Activated naive CD8-positive, alpha-beta T cell (primary cell): ENCODE results near the gene VAV2.

Experiments
- H3K27ac Mint-ChIP-seq: one replicate; pipeline ENCODE4 v1.8.0; 2021; ENCODE audit warnings: mixed read lengths
- H3K27me3 Mint-ChIP-seq: one replicate; pipeline ENCODE4 v1.8.0; 2021; ENCODE audit warnings: mixed read lengths
- H3K36me3 Mint-ChIP-seq: one replicate; pipeline ENCODE4 v1.8.0; 2021; ENCODE audit warnings: mixed read lengths
- H3K4me1 Mint-ChIP-seq: one replicate; pipeline ENCODE4 v1.8.0; 2021; ENCODE audit warnings: low read depth, mixed read lengths
- H3K4me3 Mint-ChIP-seq: one replicate; pipeline ENCODE4 v1.8.0; 2021; ENCODE audit warnings: mild to moderate bottlenecking, mixed read lengths
- H3K9me3 Mint-ChIP-seq: one replicate; pipeline ENCODE4 v1.8.0; 2021; ENCODE audit warnings: low read depth, mixed read lengths

Gene VAV2

GRCh38 chr9:133892193-133892920 is 99.8 kb downstream of the VAV2 start:
- Mint-ChIP-seq H3K4me1 (no peaks in the 10 kb centered on the region), H3K4me3 (no peak overlapping the region), H3K9me3 (no peaks in the 10 kb centered on the region), H3K36me3 (no peaks in the 10 kb centered on the region), H3K27me3 (no peaks in the 10 kb centered on the region), H3K27ac (no peak overlapping the region)

- Mint-ChIP-seq H3K27ac (no peak overlapping the region), H3K4me1 (no peaks in the 10 kb centered on the region), H3K4me3 (no peak overlapping the region), H3K9me3 (no peaks in the 10 kb centered on the region), H3K36me3 (no peaks in the 10 kb centered on the region), H3K27me3 (no peaks in the 10 kb centered on the region)
Measured at GRCh38 chr9:133891741-133892140, 100.4 kb downstream of the VAV2 start.

DNA sequence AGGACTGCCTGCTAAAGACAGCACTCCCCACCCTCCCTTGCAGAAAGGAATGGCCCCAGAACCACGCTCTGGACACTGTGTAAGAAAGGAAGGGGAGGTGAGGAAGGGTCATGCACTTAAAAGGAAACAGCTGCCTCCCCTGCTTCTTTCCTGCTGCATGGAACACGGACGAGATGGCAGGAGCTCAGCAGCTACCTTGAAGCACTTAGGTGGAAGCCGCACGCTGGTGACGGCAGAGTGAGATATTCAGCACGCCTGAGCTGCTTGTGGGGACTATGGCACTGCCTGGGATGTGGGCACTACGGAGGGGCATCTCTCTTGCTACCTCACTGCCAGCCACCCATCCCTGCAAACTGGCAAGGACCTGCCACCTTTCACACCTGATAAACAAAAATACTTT is 101.5 kb downstream of the VAV2 start:
- H3K27ac Mint-ChIP-seq = peak overlapping the region; percentile 22

GRCh38 chr9:133889584-133890301 is 102.4 kb downstream of the VAV2 start:
- Mint-ChIP-seq H3K9me3 (no peaks in the 10 kb centered on the region), H3K4me1 (no peaks in the 10 kb centered on the region), H3K27me3 (no peaks in the 10 kb centered on the region), H3K4me3 (no peak overlapping the region), H3K36me3 (no peaks in the 10 kb centered on the region), H3K27ac (no peak overlapping the region)

More for the DNA sequence above, 101.5 kb downstream of the VAV2 start:
- no peaks in the 10 kb centered on the region for H3K4me1 Mint-ChIP-seq
- no peaks in the 10 kb centered on the region for H3K9me3 Mint-ChIP-seq
- H3K27me3 Mint-ChIP-seq = no peaks in the 10 kb centered on the region
- no peak overlapping the region for H3K4me3 Mint-ChIP-seq
- H3K36me3 Mint-ChIP-seq = no peaks in the 10 kb centered on the region

GRCh38 chr9:133888809-133889491 is 103.2 kb downstream of the VAV2 start:
- Mint-ChIP-seq H3K4me1 (no peaks in the 10 kb centered on the region), H3K4me3 (no peak overlapping the region)

GRCh38 chr9:133888048-133888808 is 103.9 kb downstream of the VAV2 start:
- Mint-ChIP-seq H3K27ac (no peak overlapping the region), H3K4me1 (no peaks in the 10 kb centered on the region), H3K36me3 (no peaks in the 10 kb centered on the region), H3K27me3 (no peaks in the 10 kb centered on the region), H3K4me3 (no peak overlapping the region), H3K9me3 (no peaks in the 10 kb centered on the region)

More at GRCh38 chr9:133888809-133889491, 103.2 kb downstream of the VAV2 start:
- Mint-ChIP-seq H3K27me3 (no peaks in the 10 kb centered on the region), H3K27ac (no peak overlapping the region), H3K9me3 (no peaks in the 10 kb centered on the region), H3K36me3 (no peaks in the 10 kb centered on the region)

- Mint-ChIP-seq H3K27me3 (no peaks in the 10 kb centered on the region), H3K9me3 (no peaks in the 10 kb centered on the region), H3K27ac (no peak overlapping the region), H3K4me3 (no peak overlapping the region), H3K4me1 (no peaks in the 10 kb centered on the region), H3K36me3 (no peaks in the 10 kb centered on the region)
Measured at GRCh38 chr9:133887540-133888047, 104.5 kb downstream of the VAV2 start.

- no peaks in the 10 kb centered on the region for H3K27me3 Mint-ChIP-seq
- H3K36me3 Mint-ChIP-seq = no peaks in the 10 kb centered on the region
- H3K9me3 Mint-ChIP-seq = no peaks in the 10 kb centered on the region
- H3K4me1 Mint-ChIP-seq = no peaks in the 10 kb centered on the region
- H3K4me3 Mint-ChIP-seq = no peak overlapping the region
- H3K27ac Mint-ChIP-seq = no peak overlapping the region
Measured at GRCh38 chr9:133886563-133887501, 105.3 kb downstream of the VAV2 start.

GRCh38 chr9:133884907-133885744 is 107.0 kb downstream of the VAV2 start:
- H3K4me3 Mint-ChIP-seq = no peak overlapping the region
- no peaks in the 10 kb centered on the region for H3K9me3 Mint-ChIP-seq
- H3K27me3 Mint-ChIP-seq = no peaks in the 10 kb centered on the region
- no peaks in the 10 kb centered on the region for H3K4me1 Mint-ChIP-seq
- no peak overlapping the region for H3K27ac Mint-ChIP-seq
- no peaks in the 10 kb centered on the region for H3K36me3 Mint-ChIP-seq

DNA sequence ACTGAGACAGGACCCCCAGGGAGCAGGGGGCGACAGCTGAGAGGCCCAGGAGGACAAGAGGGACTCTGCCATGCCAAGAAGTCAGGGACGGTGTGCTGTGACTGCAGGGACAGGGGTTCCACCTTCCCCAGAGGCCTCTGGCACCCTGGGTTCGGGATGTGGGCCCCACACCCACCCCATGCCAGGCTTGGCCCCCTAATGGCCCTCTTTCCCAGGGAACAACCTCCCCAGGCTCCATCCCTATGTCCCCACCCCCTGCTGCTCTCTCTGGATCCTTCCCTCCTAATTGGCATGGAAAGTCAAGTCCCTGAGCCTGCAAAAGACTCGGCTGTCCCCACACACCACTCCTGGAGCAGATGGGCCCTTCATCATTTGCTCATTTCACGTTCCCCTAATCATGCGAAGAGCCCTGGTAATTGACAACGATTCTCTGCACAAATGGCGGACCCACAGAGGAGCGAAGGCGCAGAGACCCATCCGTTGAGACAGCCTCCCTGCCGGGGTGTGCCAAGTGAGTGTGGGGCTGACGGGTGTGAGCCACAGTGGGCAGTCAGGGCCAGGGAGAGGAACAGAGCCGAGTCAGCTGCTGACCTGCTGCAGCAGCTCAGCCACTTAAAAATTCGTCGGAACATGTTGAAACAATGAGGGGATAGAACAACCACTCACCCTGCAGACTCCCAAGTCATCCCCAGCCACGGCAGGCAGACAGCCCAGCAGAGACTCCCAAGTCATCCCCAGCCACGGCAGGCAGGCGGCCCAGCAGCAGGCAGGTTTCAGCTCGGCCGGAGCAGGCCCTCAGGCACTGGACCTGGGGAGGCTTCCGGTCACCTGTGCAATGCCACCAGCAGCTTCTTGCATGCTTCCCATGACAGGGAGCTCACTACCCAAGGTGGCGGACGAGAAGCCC is 109.0 kb downstream of the VAV2 start:
- Mint-ChIP-seq H3K27ac (no peak overlapping the region), H3K9me3 (no peaks in the 10 kb centered on the region), H3K27me3 (no peaks in the 10 kb centered on the region), H3K4me3 (no peak overlapping the region), H3K36me3 (no peaks in the 10 kb centered on the region), H3K4me1 (no peaks in the 10 kb centered on the region)

- no peak overlapping the region for H3K4me3 Mint-ChIP-seq
- H3K36me3 Mint-ChIP-seq = no peaks in the 10 kb centered on the region
- no peaks in the 10 kb centered on the region for H3K4me1 Mint-ChIP-seq
- H3K9me3 Mint-ChIP-seq = no peaks in the 10 kb centered on the region
- H3K27ac Mint-ChIP-seq = no peak overlapping the region
- H3K27me3 Mint-ChIP-seq = no peaks in the 10 kb centered on the region
Measured at GRCh38 chr9:133881671-133882381, 110.3 kb downstream of the VAV2 start.
